Mesothelial cell of epicardium (in vitro differentiated cells): ENCODE measurements around the gene CMIP. TPM values are rescaled to one million over a fixed set of nuclear protein-coding genes. Genes with fewer than 3 reads are reported as not detected.

Source experiments
- DNase-seq, 2 experiments: peaks; one replicate each; pipeline ENCODE4 v3.0.0; 2021; ENCODE audit warnings: low spot score in 2 of 2; ENCODE audit not compliant: unreplicated experiment in 2 of 2
- H3K27ac Mint-ChIP-seq: 2 replicates; pipeline ENCODE4 v1.8.0; 2021; ENCODE audit warnings: mixed read lengths
- H3K27me3 Mint-ChIP-seq: 2 replicates; pipeline ENCODE4 v1.8.0; 2021; ENCODE audit warnings: low read depth, mixed read lengths
- H3K36me3 Mint-ChIP-seq: 2 replicates; pipeline ENCODE4 v1.8.0; 2021; ENCODE audit warnings: mixed read lengths
- H3K4me1 Mint-ChIP-seq: 2 replicates; pipeline ENCODE4 v1.8.0; 2021; ENCODE audit warnings: mixed read lengths
- H3K4me3 Mint-ChIP-seq: 2 replicates; pipeline ENCODE4 v1.8.0; 2021; ENCODE audit warnings: mild to moderate bottlenecking, moderate library complexity, mixed read lengths
- H3K9me3 Mint-ChIP-seq: 2 replicates; pipeline ENCODE4 v1.8.0; 2021; ENCODE audit warnings: mixed read lengths
- CTCF ChIP-seq: fragments of 200-600 bp; sonication (generic); IDR thresholded peaks from one replicate; pipeline ENCODE4 v1.5.0; 2021; ENCODE audit warnings: antibody characterized with exemption; ENCODE audit not compliant: unreplicated experiment
- microRNA-seq: library from miRNA; unstranded; fragments of <30 nt; microRNA quantifications from one replicate; pipeline ENCODE4 v1.2.0, GENCODE V29; 2021; ENCODE audit warnings: inconsistent platforms, mixed read lengths
- total RNA-seq: library from RNA; stranded (reverse); gene quantifications from 3 replicates; pipeline ENCODE4 v1.2.1, GENCODE V29; 2021

The CMIP gene
- total RNA-seq, 1 donor from 2014 or later, result 71.0 TPM

GRCh38 chr16:81755915-81756614 lies 311.5 kb downstream of the CMIP start:
- peaks cover 4% of the 10 kb centered on the region for H3K9me3 Mint-ChIP-seq
- no peaks in the 10 kb centered on the region for H3K27me3 Mint-ChIP-seq
- H3K4me1 Mint-ChIP-seq, result peaks cover 4% of the 10 kb centered on the region
- no peak overlapping the region for H3K4me3 Mint-ChIP-seq
- DNase-seq, result no peak
- no peak overlapping the region for H3K27ac Mint-ChIP-seq
- H3K36me3 Mint-ChIP-seq, result no peaks in the 10 kb centered on the region
- TF ChIP-seq CTCF, result no peak

GRCh38 chr16:81756615-81757356 lies 312.2 kb downstream of the CMIP start:
- H3K27ac Mint-ChIP-seq, result no peak overlapping the region
- peaks cover 4% of the 10 kb centered on the region for H3K9me3 Mint-ChIP-seq
- peaks cover 4% of the 10 kb centered on the region for H3K4me1 Mint-ChIP-seq
- DNase-seq, result no peak
- H3K4me3 Mint-ChIP-seq, result no peak overlapping the region
- TF ChIP-seq CTCF, result no peak
- H3K36me3 Mint-ChIP-seq, result no peaks in the 10 kb centered on the region
- no peaks in the 10 kb centered on the region for H3K27me3 Mint-ChIP-seq

- Mint-ChIP-seq H3K27me3 (no peaks in the 10 kb centered on the region), H3K36me3 (no peaks in the 10 kb centered on the region), H3K27ac (no peak overlapping the region), H3K4me1 (peaks cover 4% of the 10 kb centered on the region), H3K4me3 (no peak overlapping the region), H3K9me3 (peaks cover 4% of the 10 kb centered on the region)
- DNase-seq, result no peak
- no peak for TF ChIP-seq CTCF
Measured at GRCh38 chr16:81758376-81758775, 313.8 kb downstream of the CMIP start.

Small RNA genes within 50 kb of the gene (microRNA-seq; reads per million reads assigned to microRNA genes)
- gene MIR6504, result 1.5 reads per million
- 2.3 reads per million for gene MIR7854

Other genes with a start within 250 kb of the CMIP start
- not detected in 3 replicates for gene BCO1, start 206.1 kb upstream of the CMIP start, total RNA-seq
- 13.9 to 15.6 TPM (median 14.2 TPM) in 3 replicates for gene GAN, start 129.8 kb upstream of the CMIP start, total RNA-seq